GM12892 (cell line): ENCODE measurements around the gene SLC7A11.

Source experiments
- POLR2AphosphoS5 ChIP-seq: IDR thresholded peaks from 2 replicates; pipeline ENCODE4 v1.6.1; 2011; ENCODE audit warnings: low read depth, low read length, control low read depth
- TAF1 ChIP-seq: IDR thresholded peaks from 2 replicates; pipeline ENCODE4 v1.6.1; 2011; ENCODE audit warnings: low read depth, mild to moderate bottlenecking, control low read depth, low read length, borderline replicate concordance

- TF ChIP-seq TAF1 (no peak), POLR2AphosphoS5 (no peak)
Observed at GRCh38 chr4:138114434-138114833, 127.7 kb downstream of the SLC7A11 start.
